Activated T-cell treated with anti-CD3 and anti-CD28 coated beads for 4 hours (primary cell): ENCODE measurements around the gene MYLK2.

Source experiments
- DNase-seq: peaks from one replicate; pipeline ENCODE4 v3.0.0-alpha.2; 2020

The MYLK2 gene

GRCh38 chr20:31879143-31879987 lies 60.2 kb downstream of the MYLK2 start:
- peak; percentile 55 for DNase-seq

- no peak for DNase-seq
Observed at GRCh38 chr20:31881945-31882344, 62.8 kb downstream of the MYLK2 start.

GRCh38 chr20:31883829-31884228 lies 64.7 kb downstream of the MYLK2 start:
- DNase-seq = no peak
